ENCODE data around the gene LRRC49.
"Not testable (repeated sequence)": the region's sequence is repeated elsewhere in the genome, so short reads cannot be mapped to it uniquely, and the experiment has no call there.

LRRC49 gene

GRCh38 chr15:71004506-71004905 is 111.9 kb downstream of the LRRC49 start:
- DNase-seq, result not testable (repeated sequence)

- DNase-seq, result no peak
Observed at GRCh38 chr15:71005895-71006294, 113.3 kb downstream of the LRRC49 start.

GRCh38 chr15:71008250-71008870 is 115.7 kb downstream of the LRRC49 start:
- no peak for DNase-seq

GRCh38 chr15:71010472-71010871 is 117.8 kb downstream of the LRRC49 start:
- DNase-seq, result no peak

- DNase-seq, result no peak
Observed at GRCh38 chr15:71010997-71011396, 118.4 kb downstream of the LRRC49 start.

- no peak for DNase-seq
Observed at GRCh38 chr15:71011503-71012155, 119.0 kb downstream of the LRRC49 start.

- DNase-seq, result no peak
Observed at GRCh38 chr15:71013446-71013845, 120.8 kb downstream of the LRRC49 start.

- DNase-seq, result no peak
Observed at GRCh38 chr15:71015342-71015741, 122.7 kb downstream of the LRRC49 start.

- DNase-seq, result not testable (repeated sequence)
Observed at GRCh38 chr15:71031232-71031631, 138.6 kb downstream of the LRRC49 start.

- DNase-seq, result not testable (repeated sequence)
Observed at GRCh38 chr15:71035478-71035877, 142.9 kb downstream of the LRRC49 start.

- no peak for DNase-seq
Observed at GRCh38 chr15:71042356-71042922, 149.8 kb downstream of the LRRC49 start.

- no peak for DNase-seq
Observed at GRCh38 chr15:71043373-71043772, 150.7 kb downstream of the LRRC49 start.

- DNase-seq, result no peak
Observed at GRCh38 chr15:71044006-71044405, 151.4 kb downstream of the LRRC49 start.

GRCh38 chr15:71046146-71046545 is 153.5 kb downstream of the LRRC49 start:
- DNase-seq, result not testable (repeated sequence)

- no peak for DNase-seq
Observed at GRCh38 chr15:71048913-71049675, 156.5 kb downstream of the LRRC49 start.

- DNase-seq, result no peak
Observed at GRCh38 chr15:71049706-71050422, 157.2 kb downstream of the LRRC49 start.

GRCh38 chr15:71050461-71050860 is 157.8 kb downstream of the LRRC49 start:
- no peak for DNase-seq

GRCh38 chr15:71051539-71051938 is 158.9 kb downstream of the LRRC49 start:
- no peak for DNase-seq

- no peak for DNase-seq
Observed at GRCh38 chr15:71052356-71052755, 159.7 kb downstream of the LRRC49 start.

- no peak for DNase-seq
Observed at GRCh38 chr15:71054286-71054952, 161.8 kb downstream of the LRRC49 start.

- no peak for DNase-seq
Observed at GRCh38 chr15:71055461-71055860, 162.8 kb downstream of the LRRC49 start.

GRCh38 chr15:71056111-71056510 is 163.5 kb downstream of the LRRC49 start:
- no peak for DNase-seq
